H9 (cell line): ENCODE results near the gene PITRM1. TPM values are rescaled to one million over a fixed set of nuclear protein-coding genes. Genes with fewer than 3 reads are reported as not detected.
"Not testable (repeated sequence)": the region's sequence is repeated elsewhere in the genome, so short reads cannot be mapped to it uniquely, and the experiment has no call there.

Experiments
- DNase-seq: peaks from one replicate; pipeline ENCODE4 v3.0.0-alpha.2; 2017
- H2AFZ ChIP-seq: one replicate; pipeline ENCODE4 v1.6.1; 2013; ENCODE audit warnings: mild to moderate bottlenecking, low read length, control low read depth, moderate library complexity
- H2AK5ac ChIP-seq: 2 replicates; pipeline ENCODE4 v1.6.1; 2013; ENCODE audit warnings: low read length, control low read depth, mixed read lengths; ENCODE audit not compliant: insufficient read length
- H2BK120ac ChIP-seq: one replicate; pipeline ENCODE4 v1.6.1; 2013; ENCODE audit warnings: low read depth, mild to moderate bottlenecking, low read length, control low read depth, inconsistent platforms; ENCODE audit not compliant: poor library complexity, severe bottlenecking
- H2BK12ac ChIP-seq: 2 replicates; pipeline ENCODE4 v1.6.1; 2013; ENCODE audit warnings: low read length, control low read depth, mixed read lengths, low read depth; ENCODE audit not compliant: insufficient read length
- H2BK15ac ChIP-seq: 2 replicates; pipeline ENCODE4 v1.6.1; 2013; ENCODE audit warnings: low read depth, low read length, control low read depth
- H2BK20ac ChIP-seq: one replicate; pipeline ENCODE4 v1.6.1; 2013; ENCODE audit warnings: low read depth, mild to moderate bottlenecking, low read length, control low read depth, inconsistent platforms; ENCODE audit not compliant: poor library complexity, severe bottlenecking
- H2BK5ac ChIP-seq: 2 replicates; pipeline ENCODE4 v1.6.1; 2013; ENCODE audit warnings: low read length, control low read depth, mixed read lengths; ENCODE audit not compliant: insufficient read length
- H3K14ac ChIP-seq: 2 replicates; pipeline ENCODE4 v1.6.1; 2013; ENCODE audit warnings: low read length, control low read depth; ENCODE audit not compliant: insufficient read depth
- H3K18ac ChIP-seq: 2 replicates; pipeline ENCODE4 v1.6.1; 2013; ENCODE audit warnings: low read depth, mild to moderate bottlenecking, mixed read lengths, low read length, control low read depth; ENCODE audit not compliant: insufficient read length
- H3K23ac ChIP-seq: 2 replicates; pipeline ENCODE4 v1.6.1; 2013; ENCODE audit warnings: low read length, control low read depth, mixed read lengths, low read depth; ENCODE audit not compliant: insufficient read length
- H3K23me2 ChIP-seq: 2 replicates; pipeline ENCODE4 v1.6.1; 2013; ENCODE audit warnings: low read depth, mild to moderate bottlenecking, mixed read lengths, low read length, control low read depth; ENCODE audit not compliant: insufficient read length, poor library complexity, severe bottlenecking
- H3K27ac ChIP-seq: 2 replicates; pipeline ENCODE4 v1.5.1; 2013; ENCODE audit warnings: low read length, control low read depth, mixed read lengths, low read depth; ENCODE audit not compliant: insufficient read length
- H3K27me3 ChIP-seq: 2 replicates; pipeline ENCODE4 v1.6.1; 2013; ENCODE audit warnings: low read length, control low read depth, inconsistent platforms; ENCODE audit not compliant: insufficient read depth
- H3K4ac ChIP-seq: 2 replicates; pipeline ENCODE4 v1.6.1; 2013; ENCODE audit warnings: low read depth, mild to moderate bottlenecking, control low read depth, inconsistent platforms, low read length, moderate library complexity
- H3K4me1 ChIP-seq: 2 replicates; pipeline ENCODE4 v1.6.1; 2013; ENCODE audit warnings: low read length, control low read depth, inconsistent platforms; ENCODE audit not compliant: insufficient read depth
- H3K4me2 ChIP-seq: 2 replicates; pipeline ENCODE4 v1.6.1; 2013; ENCODE audit warnings: low read length, control low read depth, mixed read lengths; ENCODE audit not compliant: insufficient read length, insufficient read depth
- H3K56ac ChIP-seq: 2 replicates; pipeline ENCODE4 v1.6.1; 2013; ENCODE audit warnings: low read depth, mild to moderate bottlenecking, mixed read lengths, low read length, control low read depth; ENCODE audit not compliant: insufficient read length
- H3K79me1 ChIP-seq: 2 replicates; pipeline ENCODE4 v1.6.1; 2013; ENCODE audit warnings: low read depth, mild to moderate bottlenecking, moderate library complexity, low read length, control low read depth, inconsistent platforms; ENCODE audit not compliant: insufficient read depth, poor library complexity, severe bottlenecking
- H3K79me2 ChIP-seq: 2 replicates; pipeline ENCODE4 v1.6.1; 2013; ENCODE audit warnings: low read length, control low read depth, inconsistent platforms; ENCODE audit not compliant: insufficient read depth
- H3K9ac ChIP-seq: 2 replicates; pipeline ENCODE4 v1.6.1; 2013; ENCODE audit warnings: low read length, control low read depth, mixed read lengths; ENCODE audit not compliant: insufficient read length; ENCODE audit errors: extremely low read depth
- H3K9me3 ChIP-seq: one replicate; pipeline ENCODE4 v1.6.1; 2013; ENCODE audit warnings: low read depth, low read length, inconsistent platforms; ENCODE audit not compliant: control insufficient read depth
- H3T11ph ChIP-seq: one replicate; pipeline ENCODE4 v1.6.1; 2013; ENCODE audit warnings: mild to moderate bottlenecking, low read length, control low read depth, inconsistent platforms
- H4K20me1 ChIP-seq: one replicate; pipeline ENCODE4 v1.6.1; 2013; ENCODE audit not compliant: control insufficient read depth, insufficient read length, insufficient read depth
- H4K5ac ChIP-seq: 2 replicates; pipeline ENCODE4 v1.6.1; 2013; ENCODE audit warnings: low read depth, mild to moderate bottlenecking, mixed read lengths, low read length, control low read depth; ENCODE audit not compliant: insufficient read length
- H4K8ac ChIP-seq: replicated peaks from 2 replicates; pipeline ENCODE4 v1.6.1; 2013; ENCODE audit warnings: low read length, control low read depth, mixed read lengths, low read depth; ENCODE audit not compliant: insufficient read length
- H4K91ac ChIP-seq: 2 replicates; pipeline ENCODE4 v1.6.1; 2013; ENCODE audit warnings: low read depth, mild to moderate bottlenecking, moderate library complexity, mixed read lengths, low read length, control low read depth; ENCODE audit not compliant: insufficient read length
- H3K27ac Mint-ChIP-seq, 3 experiments: 2 replicates in 2 of 3; 3 replicates in 1 of 3; pipeline ENCODE4 v1.8.0; 2020 to 2021; ENCODE audit warnings: mixed read lengths in 3 of 3, mild to moderate bottlenecking in 1 of 3, moderate library complexity in 1 of 3
- H3K27me3 Mint-ChIP-seq: 2 replicates; pipeline ENCODE4 v1.8.0; 2021; ENCODE audit warnings: low read depth, mild to moderate bottlenecking, moderate library complexity, mixed read lengths
- H3K36me3 Mint-ChIP-seq, 3 experiments: 2 replicates in 2 of 3; 3 replicates in 1 of 3; pipeline ENCODE4 v1.8.0; 2020 to 2021; ENCODE audit warnings: low read depth in 3 of 3, mixed read lengths in 3 of 3; ENCODE audit not compliant: insufficient read depth in 1 of 3
- H3K4me1 Mint-ChIP-seq, 2 experiments: 2 replicates each; pipeline ENCODE4 v1.8.0; 2020; ENCODE audit warnings: mixed read lengths in 2 of 2
- H3K4me3 Mint-ChIP-seq, 2 experiments: 2 replicates in 1 of 2; 3 replicates in 1 of 2; pipeline ENCODE4 v1.8.0; 2020 to 2021; ENCODE audit warnings: mild to moderate bottlenecking in 2 of 2, mixed read lengths in 2 of 2, moderate library complexity in 1 of 2
- H3K9me3 Mint-ChIP-seq, 2 experiments: 2 replicates in 1 of 2; 3 replicates in 1 of 2; pipeline ENCODE4 v1.8.0; 2020; ENCODE audit warnings: mild to moderate bottlenecking in 2 of 2, mixed read lengths in 2 of 2, moderate library complexity in 1 of 2
- CTCF ChIP-seq: fragments of 200-600 bp; sonication (generic); conservative IDR thresholded peaks from 3 replicates; pipeline ENCODE4 v1.8.0; 2021; ENCODE audit warnings: antibody characterized with exemption, mild to moderate bottlenecking
- WGBS: extraction: QIAGEN DNeasy Blood & Tissue Kit; methylation state at CpG from one replicate; pipeline ENCODE4 v1.1.7; 2013; ENCODE audit warnings: missing lambda C conversion rate, low lambda C conversion rate, mixed read lengths; ENCODE audit not compliant: insufficient read length; ENCODE audit errors: extremely low coverage; 5-methylcytosine and 5-hydroxymethylcytosine counted together
- total RNA-seq: library from RNA; stranded (reverse); gene quantifications from 2 replicates; pipeline ENCODE4 v1.2.1, GENCODE V29; 2021

PITRM1 gene
- total RNA-seq, 1 experiment from 2014 or later, result 27.8 TPM

- H3K27ac ChIP-seq, result no peak overlapping the region
- peaks cover 7 to 8% of the 10 kb centered on the region in 2 experiments for H3K4me1 Mint-ChIP-seq
- no peaks in the 10 kb centered on the region for H3K27me3 ChIP-seq
- no peak overlapping the region for H2BK15ac ChIP-seq
- H4K20me1 ChIP-seq, result no peaks in the 10 kb centered on the region
- no peak overlapping the region for H3K18ac ChIP-seq
- no peak overlapping the region for H3K4me3 Mint-ChIP-seq
- no peaks in the 10 kb centered on the region for H3K23me2 ChIP-seq
- no peak overlapping the region for H3K27ac Mint-ChIP-seq
- no peak overlapping the region for H2AK5ac ChIP-seq
- no peak overlapping the region for H4K5ac ChIP-seq
- no peak overlapping the region for H2AFZ ChIP-seq
- no peak overlapping the region for H3K56ac ChIP-seq
- no peak overlapping the region for H3K14ac ChIP-seq
- H3K4ac ChIP-seq, result no peak overlapping the region
- H3K4me1 ChIP-seq, result no peaks in the 10 kb centered on the region; the same call in 1 of the 2 replicates
- no peak overlapping the region for H3K23ac ChIP-seq
- H2BK20ac ChIP-seq, result no peak overlapping the region
- no peak for DNase-seq
- H3K79me2 ChIP-seq, result no peaks in the 10 kb centered on the region
- H3K36me3 Mint-ChIP-seq, result peaks cover 60 to 85% (median 85%) of the 10 kb centered on the region in 3 experiments
- no peak overlapping the region for H2BK5ac ChIP-seq
- no peak for TF ChIP-seq CTCF
- WGBS, result no CpG with 5 or more reads among the region's 5 CpGs
- no peak overlapping the region for H3K4me2 ChIP-seq
- H3T11ph ChIP-seq, result no peak overlapping the region
- no peaks in the 10 kb centered on the region for H3K79me1 ChIP-seq
- no peak overlapping the region for H2BK12ac ChIP-seq
- H4K91ac ChIP-seq, result no peak overlapping the region
- no peak overlapping the region for H3K9ac ChIP-seq
- H3K27me3 Mint-ChIP-seq, result no peaks in the 10 kb centered on the region
- H3K9me3 Mint-ChIP-seq, result no peaks in the 10 kb centered on the region
- no peak overlapping the region for H2BK120ac ChIP-seq
- H3K9me3 ChIP-seq, result no peaks in the 10 kb centered on the region
- H4K8ac ChIP-seq, result no peak overlapping the region
Measured at GRCh38 chr10:3106928-3107425, 65.6 kb downstream of the PITRM1 start.

- not testable (repeated sequence) for H4K20me1 ChIP-seq, H4K5ac ChIP-seq, H3T11ph ChIP-seq, H2AFZ ChIP-seq, H2BK20ac ChIP-seq, H3K23ac ChIP-seq, H3K18ac ChIP-seq, H3K4me1 ChIP-seq, H3K9me3 ChIP-seq, H3K4me2 ChIP-seq, H2BK5ac ChIP-seq, H3K27me3 Mint-ChIP-seq, H3K23me2 ChIP-seq, H4K91ac ChIP-seq, H4K8ac ChIP-seq, H3K27ac ChIP-seq, H3K9ac ChIP-seq, H3K56ac ChIP-seq, H3K27ac Mint-ChIP-seq, H2BK120ac ChIP-seq, H3K4me1 Mint-ChIP-seq, H3K79me1 ChIP-seq, H3K4ac ChIP-seq, H2BK15ac ChIP-seq, H3K9me3 Mint-ChIP-seq, H3K4me3 Mint-ChIP-seq, H3K27me3 ChIP-seq, H3K79me2 ChIP-seq, H2AK5ac ChIP-seq, H2BK12ac ChIP-seq, DNase-seq, H3K14ac ChIP-seq
- WGBS, result no CpG with 5 or more reads among the region's 10 CpGs
- peaks cover 56 to 84% (median 83%) of the 10 kb centered on the region in 3 experiments for H3K36me3 Mint-ChIP-seq
Measured at GRCh38 chr10:3106328-3106727, 66.3 kb downstream of the PITRM1 start.
